WTC11 (cell line): Measurements from ENCODE around the gene GPC6. TPM values are rescaled to one million over a fixed set of nuclear protein-coding genes. Genes with fewer than 3 reads are reported as not detected.

ENCODE experiments used
- ATAC-seq: fragments of 200-7000 bp; cut with Tn5 transposase; 2 replicates; pipeline ENCODE4 v1.10.0; 2021; ENCODE audit warnings: mild to moderate bottlenecking, moderate library complexity
- CTCF ChIA-PET: fragments of 300-600 bp; sonication (Branson Sonifier 250); formaldehyde crosslinking; loops from one replicate; lab custom pipeline; 2021; ENCODE audit warnings: antibody characterized with exemption; lab: Charles Lee
- POLR2A ChIA-PET: fragments of 350-600 bp; sonication (Branson Sonifier 250); formaldehyde crosslinking; loops from one replicate; lab custom pipeline; 2021; ENCODE audit warnings: antibody characterized with exemption; lab: Charles Lee
- DNase-seq: peaks from one replicate; pipeline ENCODE4 v3.0.0; 2021; ENCODE audit warnings: low spot score
- H3K27ac Mint-ChIP-seq: 2 replicates; pipeline ENCODE4 v1.8.0; 2021; ENCODE audit warnings: mixed read lengths
- H3K27me3 Mint-ChIP-seq: 2 replicates; pipeline ENCODE4 v1.8.0; 2021; ENCODE audit warnings: low read depth, mild to moderate bottlenecking, moderate library complexity, mixed read lengths
- H3K36me3 Mint-ChIP-seq: 2 replicates; pipeline ENCODE4 v1.8.0; 2021; ENCODE audit warnings: mixed read lengths
- H3K4me1 Mint-ChIP-seq: 2 replicates; pipeline ENCODE4 v1.8.0; 2022; ENCODE audit warnings: mixed read lengths
- H3K4me3 Mint-ChIP-seq: 2 replicates; pipeline ENCODE4 v1.8.0; 2021; ENCODE audit warnings: mild to moderate bottlenecking, moderate library complexity, mixed read lengths
- H3K9me3 Mint-ChIP-seq: 2 replicates; pipeline ENCODE4 v1.8.0; 2021; ENCODE audit warnings: mixed read lengths
- CBFB ChIP-seq: sonication (generic); formaldehyde crosslinking; IDR thresholded peaks from 2 replicates; pipeline ENCODE4 v1.8.1; 2022; ENCODE audit warnings: mild to moderate bottlenecking, low read depth, missing genetic modification reagents
- EMX1 ChIP-seq: fragments of 250-450 bp; sonication (Bioruptor Pico); IDR thresholded peaks from 2 replicates; pipeline ENCODE4 v1.8.0; 2021; ENCODE audit warnings: mild to moderate bottlenecking
- FOXJ3 ChIP-seq: sonication (generic); formaldehyde crosslinking; IDR thresholded peaks from 2 replicates; pipeline ENCODE4 v1.9.0; 2021; ENCODE audit warnings: missing genetic modification reagents, mild to moderate bottlenecking, borderline replicate concordance
- GRHL2 ChIP-seq: fragments of 250-450 bp; sonication (Bioruptor Pico); IDR thresholded peaks from 2 replicates; pipeline ENCODE4 v1.8.0; 2022; ENCODE audit warnings: mild to moderate bottlenecking, moderate library complexity; ENCODE audit not compliant: insufficient replicate concordance, severe bottlenecking
- HMGXB4 ChIP-seq: sonication (generic); formaldehyde crosslinking; IDR thresholded peaks from 2 replicates; pipeline ENCODE4 v1.8.1; 2023; ENCODE audit warnings: mild to moderate bottlenecking, moderate library complexity, missing genetic modification reagents
- NFYB ChIP-seq: sonication (generic); formaldehyde crosslinking; conservative IDR thresholded peaks from 2 replicates; pipeline ENCODE4 v1.8.0; 2022; ENCODE audit warnings: low read depth, missing genetic modification reagents
- NR1H2 ChIP-seq: sonication (generic); formaldehyde crosslinking; IDR thresholded peaks from 2 replicates; pipeline ENCODE4 v1.9.0; 2021; ENCODE audit warnings: mild to moderate bottlenecking, moderate library complexity, missing genetic modification reagents
- SMAD4 ChIP-seq: sonication (generic); formaldehyde crosslinking; IDR thresholded peaks from 2 replicates; pipeline ENCODE4 v1.8.0; 2022; ENCODE audit warnings: mild to moderate bottlenecking, missing genetic modification reagents
- USF2 ChIP-seq: sonication (generic); formaldehyde crosslinking; IDR thresholded peaks from 2 replicates; pipeline ENCODE4 v1.8.1; 2023; ENCODE audit warnings: mild to moderate bottlenecking, missing genetic modification reagents, moderate library complexity
- ZNF121 ChIP-seq: sonication (generic); formaldehyde crosslinking; IDR thresholded peaks from 2 replicates; pipeline ENCODE4 v1.8.0; 2023; ENCODE audit warnings: missing genetic modification reagents
- ZNF138 ChIP-seq: sonication (generic); formaldehyde crosslinking; conservative IDR thresholded peaks from 2 replicates; pipeline ENCODE4 v1.8.1; 2022; ENCODE audit warnings: mild to moderate bottlenecking, moderate library complexity, missing genetic modification reagents
- ZNF263 ChIP-seq: sonication (generic); formaldehyde crosslinking; IDR thresholded peaks from 2 replicates; pipeline ENCODE4 v1.8.1; 2022; ENCODE audit warnings: low read depth, mild to moderate bottlenecking, moderate library complexity, missing genetic modification reagents
- ZNF281 ChIP-seq: sonication (generic); formaldehyde crosslinking; IDR thresholded peaks from 2 replicates; pipeline ENCODE4 v1.8.0; 2023; ENCODE audit warnings: mild to moderate bottlenecking, missing genetic modification reagents
- ZNF416 ChIP-seq: fragments of 250-450 bp; sonication (Bioruptor Pico); IDR thresholded peaks from 2 replicates; pipeline ENCODE4 v1.9.0; 2021; ENCODE audit warnings: mild to moderate bottlenecking, inconsistent platforms
- ZNF423 ChIP-seq: fragments of 250-450 bp; sonication (Bioruptor Pico); IDR thresholded peaks from 2 replicates; pipeline ENCODE4 v2.1.2; 2022; ENCODE audit warnings: mild to moderate bottlenecking, moderate library complexity
- ZNF512 ChIP-seq: sonication (generic); formaldehyde crosslinking; IDR thresholded peaks from 2 replicates; pipeline ENCODE4 v1.8.1; 2022; ENCODE audit warnings: missing genetic modification reagents, borderline replicate concordance
- ZNF532 ChIP-seq: fragments of 250-450 bp; sonication (Bioruptor Pico); IDR thresholded peaks from 2 replicates; pipeline ENCODE4 v1.9.0; 2021; ENCODE audit warnings: mild to moderate bottlenecking, borderline replicate concordance
- ZNF671 ChIP-seq: fragments of 250-450 bp; sonication (Bioruptor Pico); IDR thresholded peaks from 2 replicates; pipeline ENCODE4 v1.8.0; 2021; ENCODE audit warnings: mild to moderate bottlenecking
- total RNA-seq: library from RNA; stranded (reverse); gene quantifications from 3 replicates; pipeline ENCODE4 v1.2.3, GENCODE V29; 2021
- TF ChIP-seq, protein P1 (sequence below): fragments of 250-450 bp; sonication (Bioruptor Pico); IDR thresholded peaks from 2 replicates; pipeline ENCODE4 v1.8.0; 2021; ENCODE audit warnings: mild to moderate bottlenecking
- TF ChIP-seq, protein P2 (sequence below): sonication (generic); formaldehyde crosslinking; IDR thresholded peaks from 2 replicates; pipeline ENCODE4 v1.8.0; 2022; ENCODE audit warnings: mild to moderate bottlenecking, missing genetic modification reagents

Gene GPC6
- total RNA-seq, 1 experiment from 2014 or later = 19.5 TPM

- no peaks in the 10 kb centered on the region for H3K36me3 Mint-ChIP-seq
- ChIA-PET CTCF (no interaction called here), POLR2A (no interaction called here)
- TF ChIP-seq ZNF512 (no peak), ZNF121 (CRISPR knock-in tag) (no peak), GRHL2 (CRISPR knock-in tag) (no peak), ZNF532 (CRISPR knock-in tag) (no peak), CBFB (CRISPR knock-in tag) (no peak), ZNF671 (CRISPR knock-in tag) (no peak), ZNF138 (no peak), ZNF416 (CRISPR knock-in tag) (no peak)
- TF ChIP-seq, protein P1, sequence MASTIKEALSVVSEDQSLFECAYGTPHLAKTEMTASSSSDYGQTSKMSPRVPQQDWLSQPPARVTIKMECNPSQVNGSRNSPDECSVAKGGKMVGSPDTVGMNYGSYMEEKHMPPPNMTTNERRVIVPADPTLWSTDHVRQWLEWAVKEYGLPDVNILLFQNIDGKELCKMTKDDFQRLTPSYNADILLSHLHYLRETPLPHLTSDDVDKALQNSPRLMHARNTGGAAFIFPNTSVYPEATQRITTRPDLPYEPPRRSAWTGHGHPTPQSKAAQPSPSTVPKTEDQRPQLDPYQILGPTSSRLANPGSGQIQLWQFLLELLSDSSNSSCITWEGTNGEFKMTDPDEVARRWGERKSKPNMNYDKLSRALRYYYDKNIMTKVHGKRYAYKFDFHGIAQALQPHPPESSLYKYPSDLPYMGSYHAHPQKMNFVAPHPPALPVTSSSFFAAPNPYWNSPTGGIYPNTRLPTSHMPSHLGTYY (CRISPR knock-in tag) = no peak
- TF ChIP-seq, all 79 proteins: peak for 0
- Mint-ChIP-seq H3K4me3 (no peak overlapping the region), H3K9me3 (no peaks in the 10 kb centered on the region), H3K27ac (no peak overlapping the region), H3K27me3 (peaks cover 12% of the 10 kb centered on the region), H3K4me1 (peaks cover 13% of the 10 kb centered on the region)
- DNase-seq = no peak
- ATAC-seq = no peak
Observed at GRCh38 chr13:94153586-94153985, 927.0 kb downstream of the GPC6 start.

- ATAC-seq = peak; percentile 86
- H3K36me3 Mint-ChIP-seq = no peaks in the 10 kb centered on the region
- H3K27ac Mint-ChIP-seq = no peak overlapping the region
- peaks cover 13% of the 10 kb centered on the region for H3K4me1 Mint-ChIP-seq
- no peaks in the 10 kb centered on the region for H3K9me3 Mint-ChIP-seq
- TF ChIP-seq ZNF138 (no peak), USF2 (CRISPR knock-in tag) (peak; percentile 63)
- TF ChIP-seq, all 79 proteins: peak for 1
- no peak overlapping the region for H3K4me3 Mint-ChIP-seq
- ChIA-PET POLR2A (no interaction called here), CTCF (no interaction called here)
- no peak for DNase-seq
- peaks cover 12% of the 10 kb centered on the region for H3K27me3 Mint-ChIP-seq
Observed at GRCh38 chr13:94154367-94154766, 927.8 kb downstream of the GPC6 start.

GRCh38 chr13:94157705-94158218 is 931.2 kb downstream of the GPC6 start:
- POLR2A ChIA-PET = no interaction called here
- peaks cover 19% of the 10 kb centered on the region for H3K9me3 Mint-ChIP-seq
- H3K27ac Mint-ChIP-seq = no peak overlapping the region
- no peak overlapping the region for H3K4me3 Mint-ChIP-seq
- H3K27me3 Mint-ChIP-seq = peaks cover 10% of the 10 kb centered on the region
- peaks cover 9% of the 10 kb centered on the region; the same call in 1 of the 2 replicates for H3K36me3 Mint-ChIP-seq
- DNase-seq = no peak
- ATAC-seq = 0 out of 2 replicates have a peak, but pooled peaks have one; percentile 26
- CTCF ChIA-PET = no interaction called here
- H3K4me1 Mint-ChIP-seq = peaks cover 13% of the 10 kb centered on the region
- TF ChIP-seq EMX1 (CRISPR knock-in tag) (no peak), FOXJ3 (CRISPR knock-in tag) (no peak), ZNF121 (CRISPR knock-in tag) (no peak), SMAD4 (CRISPR knock-in tag) (no peak), NFYB (CRISPR knock-in tag) (no peak), ZNF423 (CRISPR knock-in tag) (no peak), ZNF281 (no peak), ZNF263 (CRISPR knock-in tag) (no peak), HMGXB4 (CRISPR knock-in tag) (no peak), NR1H2 (CRISPR knock-in tag) (no peak)
- TF ChIP-seq, protein P2, sequence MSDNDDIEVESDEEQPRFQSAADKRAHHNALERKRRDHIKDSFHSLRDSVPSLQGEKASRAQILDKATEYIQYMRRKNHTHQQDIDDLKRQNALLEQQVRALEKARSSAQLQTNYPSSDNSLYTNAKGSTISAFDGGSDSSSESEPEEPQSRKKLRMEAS (CRISPR knock-in tag) = no peak
